Astrocyte of the spinal cord (primary cell): ENCODE data around the gene AMH.

Experiments
- DNase-seq: peaks from one replicate; pipeline ENCODE4 v3.0.0; 2011; ENCODE audit warnings: low read depth, low spot score
- H3K4me3 ChIP-seq: 2 replicates; pipeline ENCODE4 v1.5.1; 2011; ENCODE audit warnings: low read depth, mild to moderate bottlenecking, low read length, moderate library complexity
- CTCF ChIP-seq: IDR thresholded peaks from 2 replicates; pipeline ENCODE4 v1.5.1; 2012; ENCODE audit warnings: low read depth, mild to moderate bottlenecking, low read length, inconsistent platforms
- in situ Hi-C: cut with HindIII; loops from 2 replicates; pipeline ENCODE4 v1.10.0; 2017; ENCODE audit warnings: low sequenced_read_pairs

AMH gene

GRCh38 chr19:2244486-2244885, 4.6 kb upstream of the AMH start:
- TF ChIP-seq CTCF = no peak
- no peak for DNase-seq
- in situ Hi-C loops = no loop called here
- no peak overlapping the region for H3K4me3 ChIP-seq

DNA sequence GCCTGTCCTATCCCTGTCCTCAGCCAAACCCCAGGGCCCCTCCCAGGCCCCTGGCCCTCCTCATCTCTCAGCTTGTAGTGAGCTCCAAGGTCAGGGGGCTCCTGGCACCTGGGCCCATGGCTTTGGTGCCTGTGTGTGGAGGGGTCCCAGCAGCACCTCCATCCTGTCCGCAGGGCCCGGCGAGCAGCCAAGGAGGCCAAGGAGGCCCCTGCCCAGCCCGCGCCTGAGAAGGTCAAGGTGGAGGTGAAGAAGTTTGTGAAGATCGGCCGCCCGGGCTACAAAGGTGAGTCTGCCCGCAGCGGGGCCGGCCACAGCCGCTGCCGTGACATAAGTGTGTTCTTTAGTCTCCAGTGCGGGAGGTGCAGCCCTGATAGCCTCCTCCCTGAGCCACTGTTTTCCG, 3.9 kb upstream of the AMH start:
- TF ChIP-seq CTCF = no peak
- in situ Hi-C loops = no loop called here
- no peak overlapping the region for H3K4me3 ChIP-seq
- DNase-seq = no peak

GRCh38 chr19:2246014-2246620, 3.0 kb upstream of the AMH start:
- H3K4me3 ChIP-seq = no peak overlapping the region
- DNase-seq = no peak
- TF ChIP-seq CTCF = no peak
- in situ Hi-C loops = no loop called here

GRCh38 chr19:2246801-2247361, 2.2 kb upstream of the AMH start:
- in situ Hi-C loops = no loop called here
- no peak for DNase-seq
- TF ChIP-seq CTCF = no peak
- H3K4me3 ChIP-seq = no peak overlapping the region

DNA sequence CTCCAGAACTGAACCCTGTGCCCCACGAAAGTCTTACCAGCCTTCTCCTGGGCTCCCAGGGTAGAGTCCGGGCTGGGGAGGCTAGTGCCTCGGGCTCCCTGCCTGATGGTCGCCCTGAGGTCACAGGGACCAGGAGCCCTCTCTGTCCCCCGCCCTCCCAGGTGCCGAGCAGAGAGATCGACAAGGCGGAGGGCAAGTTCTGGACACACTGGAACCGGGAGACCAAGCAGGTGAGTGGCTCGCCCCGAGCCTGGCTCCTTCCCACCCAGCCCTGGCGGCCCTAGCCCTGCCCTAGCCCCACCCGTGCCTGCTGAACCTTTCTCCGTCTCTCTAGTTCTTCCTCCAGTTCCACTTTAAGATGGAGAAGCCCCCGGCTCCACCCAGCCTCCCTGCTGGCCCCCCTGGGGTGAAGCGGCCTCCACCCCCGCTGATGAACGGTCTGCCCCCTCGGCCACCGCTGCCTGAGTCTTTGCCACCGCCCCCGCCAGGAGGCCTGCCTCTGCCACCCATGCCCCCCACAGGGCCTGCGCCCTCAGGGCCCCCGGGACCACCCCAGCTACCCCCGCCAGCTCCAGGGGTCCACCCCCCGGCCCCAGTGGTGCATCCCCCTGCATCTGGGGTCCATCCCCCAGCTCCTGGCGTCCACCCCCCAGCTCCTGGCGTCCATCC, 1.6 kb upstream of the AMH start:
- no peak overlapping the region for H3K4me3 ChIP-seq
- no peak for DNase-seq
- no peak for TF ChIP-seq CTCF
- in situ Hi-C loops = no loop called here

DNA sequence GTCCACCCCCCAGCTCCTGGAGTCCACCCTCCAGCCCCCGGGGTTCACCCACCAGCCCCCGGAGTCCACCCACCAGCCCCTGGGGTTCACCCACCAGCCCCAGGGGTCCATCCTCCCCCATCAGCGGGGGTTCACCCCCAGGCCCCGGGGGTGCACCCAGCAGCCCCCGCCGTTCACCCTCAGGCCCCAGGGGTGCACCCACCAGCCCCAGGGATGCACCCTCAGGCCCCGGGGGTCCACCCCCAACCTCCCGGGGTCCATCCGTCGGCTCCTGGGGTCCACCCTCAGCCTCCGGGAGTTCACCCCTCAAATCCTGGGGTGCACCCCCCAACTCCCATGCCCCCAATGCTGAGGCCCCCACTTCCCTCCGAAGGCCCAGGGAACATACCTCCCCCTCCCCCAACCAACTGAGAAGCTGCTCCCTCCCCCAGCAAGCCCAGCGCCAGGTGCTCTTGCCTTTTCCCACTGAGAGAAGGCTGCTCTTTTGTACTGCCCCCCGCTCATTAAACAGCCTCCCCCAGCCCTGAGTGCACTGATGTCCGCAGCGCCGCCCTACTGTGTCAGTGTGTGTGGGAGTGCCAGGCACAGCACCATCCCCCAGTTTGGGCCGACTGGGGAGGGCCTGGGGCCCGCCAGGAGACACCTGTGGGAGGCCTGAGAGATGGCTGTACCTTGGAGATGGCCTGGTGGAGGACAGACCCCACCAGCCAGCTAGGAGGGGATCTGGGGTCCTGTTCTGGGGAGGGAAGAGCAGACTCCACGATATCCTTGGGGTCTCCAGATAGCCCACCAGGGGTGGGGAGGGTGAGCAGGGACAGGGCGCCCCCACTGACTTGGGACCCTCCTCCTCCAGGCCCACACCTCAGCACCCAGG, 750 bp upstream of the AMH start:
- in situ Hi-C loops = no loop called here
- H3K4me3 ChIP-seq = no peak overlapping the region
- no peak for TF ChIP-seq CTCF
- DNase-seq = no peak
